OCI-LY3 (cell line): ENCODE measurements around the gene DRICH1.
"Not testable (repeated sequence)": the region's sequence is repeated elsewhere in the genome, so short reads cannot be mapped to it uniquely, and the experiment has no call there.

ENCODE experiments used
- H2AFZ ChIP-seq: fragments of 200-600, 300-600 bp; shearing (Covaris generic); 2 replicates; pipeline ENCODE4 v1.6.0; 2014; ENCODE audit warnings: antibody characterized with exemption, low read depth, low read length
- H3K27ac ChIP-seq: fragments of 200-600, 300-600 bp; sonication (generic); 2 replicates; pipeline ENCODE4 v1.5.1; 2014; ENCODE audit warnings: mild to moderate bottlenecking, low read length, moderate library complexity, mixed read lengths
- H3K27me3 ChIP-seq: fragments of 200-600, 300-600 bp; sonication (generic); 2 replicates; pipeline ENCODE4 v1.6.1; 2014; ENCODE audit warnings: low read depth, low read length, mixed read lengths
- H3K36me3 ChIP-seq: fragments of 200-600, 300-600 bp; sonication (generic); replicated peaks from 2 replicates; pipeline ENCODE3; 2014; ENCODE audit warnings: low read depth, low read length, mixed read lengths
- H3K4me1 ChIP-seq: fragments of 300-600, 200-600 bp; sonication (generic); 2 replicates; pipeline ENCODE4 v1.6.1; 2014; ENCODE audit warnings: low read length, mixed read lengths
- H3K4me2 ChIP-seq: fragments of 200-600, 300-600 bp; sonication (generic); 2 replicates; pipeline ENCODE4 v1.6.1; 2014; ENCODE audit warnings: low read length, mixed read lengths
- H3K4me3 ChIP-seq: fragments of 300-600, 200-600 bp; sonication (generic); 2 replicates; pipeline ENCODE4 v1.5.1; 2014; ENCODE audit warnings: antibody characterized with exemption, mild to moderate bottlenecking, low read length, moderate library complexity
- H3K79me2 ChIP-seq: fragments of 300-600, 200-600 bp; shearing (Covaris generic); 2 replicates; pipeline ENCODE4 v1.6.1; 2014; ENCODE audit warnings: mild to moderate bottlenecking, low read length, mixed read lengths
- H3K9ac ChIP-seq: fragments of 300-600, 200-600 bp; shearing (Covaris generic); 2 replicates; pipeline ENCODE4 v1.6.0; 2014; ENCODE audit warnings: mild to moderate bottlenecking, low read length, moderate library complexity
- H3K9me3 ChIP-seq: fragments of 200-600, 300-600 bp; shearing (Covaris generic); 2 replicates; pipeline ENCODE4 v1.6.1; 2014; ENCODE audit warnings: low read length, mixed read lengths; ENCODE audit not compliant: insufficient read depth
- H4K20me1 ChIP-seq: fragments of 200-600, 300-600 bp; sonication (generic); 2 replicates; pipeline ENCODE4 v1.6.1; 2016; ENCODE audit warnings: low read length, mixed read lengths; ENCODE audit not compliant: insufficient read depth
- EZH2phosphoT487 ChIP-seq: fragments of 200-600 bp; shearing (Covaris generic); IDR thresholded peaks from 2 replicates; pipeline ENCODE4 v1.6.1; 2018; ENCODE audit warnings: antibody characterized with exemption, mixed run types, low read depth
- TF ChIP-seq, protein P1 (sequence below): fragments of 200-600, 300-600 bp; sonication (generic); IDR thresholded peaks from 2 replicates; pipeline ENCODE4 v1.5.1; 2014; ENCODE audit warnings: antibody characterized with exemption, low read length, low read depth

Gene DRICH1

DNA sequence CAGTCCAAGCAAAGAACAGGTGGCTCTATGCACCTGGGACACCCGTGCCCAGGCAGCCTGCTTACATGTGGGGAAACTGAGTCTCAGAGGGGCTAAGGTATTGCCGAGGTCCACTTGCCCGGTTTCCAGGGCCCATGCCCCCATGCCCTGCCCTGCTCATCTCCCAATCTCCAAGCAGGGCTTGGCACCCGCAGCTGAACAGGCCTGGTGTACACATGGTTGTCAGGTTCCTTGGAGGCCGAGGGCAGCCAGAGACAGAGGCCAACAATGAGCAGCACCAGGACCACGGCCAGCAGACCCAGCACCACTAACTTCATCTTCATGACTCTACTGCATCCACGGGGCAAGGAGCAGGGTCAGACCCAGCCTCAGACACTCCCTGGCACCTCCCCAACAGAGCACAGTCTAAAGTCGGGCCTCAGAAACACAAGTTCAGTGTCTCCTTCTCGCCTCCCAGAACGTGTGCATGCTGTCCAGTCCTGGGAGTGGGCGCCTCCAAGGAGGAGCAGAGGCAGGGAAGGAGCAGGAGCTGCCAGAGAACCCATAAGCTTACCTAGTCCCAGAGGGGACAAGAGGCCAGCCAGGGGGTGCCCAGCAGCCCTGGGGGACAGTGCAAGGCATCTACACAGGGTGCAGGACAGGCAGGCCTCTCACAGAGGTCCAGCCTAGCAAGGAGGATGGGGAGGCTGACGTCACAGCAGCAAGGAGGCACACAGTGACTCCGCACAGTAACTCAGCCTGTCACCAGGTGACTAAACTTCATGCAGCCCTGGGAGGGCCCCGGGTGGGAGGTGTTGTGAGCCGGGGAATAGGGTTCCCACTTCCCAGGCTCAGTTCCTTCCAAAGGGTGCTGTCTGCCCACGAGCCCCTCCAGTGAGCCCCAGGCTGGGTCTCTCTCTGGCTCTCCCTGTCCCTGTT, 38.5 kb upstream of the DRICH1 start:
- no peaks in the 10 kb centered on the region for H3K9me3 ChIP-seq

DNA sequence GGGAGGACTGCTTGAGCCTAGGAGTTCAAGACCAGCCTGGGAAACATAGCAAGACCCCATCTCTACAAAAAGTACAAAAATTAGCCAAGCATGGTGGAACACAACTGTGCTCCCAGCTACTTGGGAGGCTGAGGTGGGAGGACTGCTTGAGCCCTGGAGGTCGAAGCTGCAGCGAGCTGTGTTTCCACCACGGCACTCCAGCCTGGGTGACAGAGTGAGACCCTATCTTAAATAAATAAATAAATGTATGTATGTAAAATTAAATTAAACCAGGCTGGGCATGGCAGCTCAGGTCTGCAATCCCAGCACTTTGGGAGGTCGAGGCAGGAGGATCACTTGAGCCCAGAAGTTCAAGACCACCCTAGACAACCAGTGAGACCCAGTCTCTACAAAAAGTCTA, 28.3 kb upstream of the DRICH1 start:
- H4K20me1 ChIP-seq, H3K9ac ChIP-seq, H3K79me2 ChIP-seq, H3K4me1 ChIP-seq, H3K36me3 ChIP-seq, H2AFZ ChIP-seq, H3K4me2 ChIP-seq, H3K4me3 ChIP-seq, H3K27me3 ChIP-seq, H3K9me3 ChIP-seq, H3K27ac ChIP-seq: not testable (repeated sequence)

More for the DNA sequence above, 38.5 kb upstream of the DRICH1 start:
- no peak for TF ChIP-seq EZH2phosphoT487
- TF ChIP-seq, protein P1, sequence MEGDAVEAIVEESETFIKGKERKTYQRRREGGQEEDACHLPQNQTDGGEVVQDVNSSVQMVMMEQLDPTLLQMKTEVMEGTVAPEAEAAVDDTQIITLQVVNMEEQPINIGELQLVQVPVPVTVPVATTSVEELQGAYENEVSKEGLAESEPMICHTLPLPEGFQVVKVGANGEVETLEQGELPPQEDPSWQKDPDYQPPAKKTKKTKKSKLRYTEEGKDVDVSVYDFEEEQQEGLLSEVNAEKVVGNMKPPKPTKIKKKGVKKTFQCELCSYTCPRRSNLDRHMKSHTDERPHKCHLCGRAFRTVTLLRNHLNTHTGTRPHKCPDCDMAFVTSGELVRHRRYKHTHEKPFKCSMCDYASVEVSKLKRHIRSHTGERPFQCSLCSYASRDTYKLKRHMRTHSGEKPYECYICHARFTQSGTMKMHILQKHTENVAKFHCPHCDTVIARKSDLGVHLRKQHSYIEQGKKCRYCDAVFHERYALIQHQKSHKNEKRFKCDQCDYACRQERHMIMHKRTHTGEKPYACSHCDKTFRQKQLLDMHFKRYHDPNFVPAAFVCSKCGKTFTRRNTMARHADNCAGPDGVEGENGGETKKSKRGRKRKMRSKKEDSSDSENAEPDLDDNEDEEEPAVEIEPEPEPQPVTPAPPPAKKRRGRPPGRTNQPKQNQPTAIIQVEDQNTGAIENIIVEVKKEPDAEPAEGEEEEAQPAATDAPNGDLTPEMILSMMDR, result no peak
- H3K4me2 ChIP-seq, result no peak overlapping the region
- H3K4me1 ChIP-seq, result no peaks in the 10 kb centered on the region
- no peaks in the 10 kb centered on the region for H3K27me3 ChIP-seq
- H2AFZ ChIP-seq, result no peak overlapping the region
- H3K4me3 ChIP-seq, result no peak overlapping the region
- H3K9ac ChIP-seq, result no peak overlapping the region
- no peaks in the 10 kb centered on the region for H3K36me3 ChIP-seq
- no peaks in the 10 kb centered on the region for H4K20me1 ChIP-seq
- no peak overlapping the region for H3K27ac ChIP-seq
- no peaks in the 10 kb centered on the region for H3K79me2 ChIP-seq

DNA sequence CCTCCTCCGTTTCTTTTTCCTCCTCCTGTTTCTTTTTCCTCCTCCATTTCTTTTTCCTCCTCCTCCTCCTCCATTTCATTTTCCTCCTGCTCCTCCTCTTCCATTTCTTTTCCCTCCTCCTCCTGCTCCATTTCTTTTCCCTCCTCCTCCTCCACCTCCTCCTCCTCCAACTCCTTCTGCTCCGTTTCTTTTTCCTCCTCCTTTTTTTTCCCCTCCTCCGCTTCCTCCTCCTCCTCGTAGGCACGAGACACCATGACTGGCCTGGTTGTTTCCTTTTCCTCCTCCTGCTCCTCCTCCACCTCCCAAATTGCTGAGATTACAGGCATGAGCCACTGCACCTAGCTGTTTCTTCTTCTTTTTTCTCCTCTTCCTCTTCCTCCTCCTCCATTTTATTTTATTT, 25.6 kb upstream of the DRICH1 start:
- no peaks in the 10 kb centered on the region for H4K20me1 ChIP-seq
- TF ChIP-seq EZH2phosphoT487, result no peak
- H3K27me3 ChIP-seq, result no peaks in the 10 kb centered on the region
- H2AFZ ChIP-seq, result no peak overlapping the region
- no peaks in the 10 kb centered on the region for H3K79me2 ChIP-seq
- no peaks in the 10 kb centered on the region for H3K9me3 ChIP-seq
- H3K4me3 ChIP-seq, result no peak overlapping the region
- H3K4me2 ChIP-seq, result no peak overlapping the region
- H3K9ac ChIP-seq, result no peak overlapping the region
- H3K4me1 ChIP-seq, result no peaks in the 10 kb centered on the region
- H3K27ac ChIP-seq, result no peak overlapping the region
- H3K36me3 ChIP-seq, result peaks cover 4% of the 10 kb centered on the region

DNA sequence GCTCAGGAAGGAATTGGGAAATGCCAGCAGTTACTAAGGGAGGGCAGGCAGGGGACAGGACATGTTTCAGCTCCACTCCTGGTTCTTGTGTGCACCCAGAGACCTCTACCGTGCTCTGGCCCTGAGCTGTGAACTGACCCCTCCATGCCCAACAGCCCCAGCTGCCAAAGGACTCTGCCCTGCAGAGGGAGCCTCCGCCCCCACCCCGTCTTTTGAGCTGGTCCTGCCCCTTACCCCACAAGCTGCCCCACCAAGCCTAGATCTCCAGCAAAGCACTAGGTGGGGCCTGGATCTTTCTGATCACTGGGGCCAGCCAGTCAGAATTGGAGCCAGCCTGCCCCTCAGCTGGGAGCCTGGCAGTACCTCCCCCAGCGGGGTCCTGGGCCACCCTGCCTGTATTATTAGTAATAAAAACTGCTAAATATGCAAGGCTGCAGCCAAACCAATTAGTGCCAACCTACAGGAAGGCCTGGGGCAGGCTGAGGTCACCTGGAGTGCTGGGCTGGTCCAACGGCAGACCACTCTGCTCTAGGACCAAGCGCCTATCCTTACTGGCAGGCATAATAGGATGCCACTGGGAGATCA, 23.9 kb upstream of the DRICH1 start:
- Histone ChIP-seq H3K79me2 (no peaks in the 10 kb centered on the region), H4K20me1 (no peaks in the 10 kb centered on the region), H2AFZ (no peak overlapping the region), H3K4me2 (no peak overlapping the region), H3K4me1 (no peaks in the 10 kb centered on the region), H3K27me3 (no peaks in the 10 kb centered on the region), H3K9me3 (no peaks in the 10 kb centered on the region), H3K4me3 (no peak overlapping the region), H3K27ac (no peak overlapping the region), H3K9ac (no peak overlapping the region), H3K36me3 (no peaks in the 10 kb centered on the region)
- TF ChIP-seq EZH2phosphoT487, result no peak
- TF ChIP-seq, protein P1, result no peak

DNA sequence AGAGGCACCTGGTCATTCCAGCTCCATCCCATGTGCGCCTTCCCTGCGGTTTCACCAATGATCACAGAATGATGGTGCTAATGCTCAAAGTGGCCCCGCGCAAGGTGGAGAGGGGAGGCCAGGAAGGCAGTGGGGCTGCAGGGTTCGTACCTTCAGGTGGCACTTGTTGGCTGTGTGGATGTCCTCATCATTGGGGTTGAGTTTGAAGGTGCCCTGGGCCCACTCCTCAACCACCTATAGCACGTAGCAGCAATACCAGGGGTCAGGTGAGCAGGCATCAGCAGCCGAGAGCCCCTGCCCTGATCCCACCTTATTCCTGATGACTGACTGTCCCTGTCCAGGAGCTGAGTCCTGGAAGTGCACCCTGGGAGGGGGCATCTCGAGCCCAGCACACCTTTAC, 20.6 kb upstream of the DRICH1 start:
- no peak for TF ChIP-seq EZH2phosphoT487
- TF ChIP-seq, protein P1, result no peak
- no peaks in the 10 kb centered on the region for H3K27me3 ChIP-seq
- no peak overlapping the region for H3K4me3 ChIP-seq
- no peaks in the 10 kb centered on the region for H4K20me1 ChIP-seq
- no peak overlapping the region for H2AFZ ChIP-seq
- no peaks in the 10 kb centered on the region for H3K9me3 ChIP-seq
- H3K4me2 ChIP-seq, result no peak overlapping the region
- H3K79me2 ChIP-seq, result no peaks in the 10 kb centered on the region
- no peaks in the 10 kb centered on the region for H3K4me1 ChIP-seq
- H3K27ac ChIP-seq, result no peak overlapping the region
- no peaks in the 10 kb centered on the region for H3K36me3 ChIP-seq
- H3K9ac ChIP-seq, result no peak overlapping the region
